ENCODE measurements around the gene AFM.

- TF ChIP-seq POLR2AphosphoS5 (IDR thresholded peaks at IDR 0.05; ENCODE audit: low read depth, low read length) (no peak), POLR2A (IDR thresholded peaks at IDR 0.05; ENCODE audit: low read depth, low read length) (no peak), TAF1 (IDR thresholded peaks at IDR 0.05; ENCODE audit: low read depth, low read length) (no peak)
These were observed 42.1 kb upstream of the AFM start for GRCh38 chr4:73439445-73439844.
